ENCODE results near the gene PLCZ1. TPM values are rescaled to one million over a fixed set of nuclear protein-coding genes. Genes with fewer than 3 reads are reported as not detected.

The PLCZ1 gene
- total and polyA plus RNA-seq, 10 of the 15 experiments (the other 5 are each of a cell fraction or from before 2014, with no cell fraction given) = not detected

DNA sequence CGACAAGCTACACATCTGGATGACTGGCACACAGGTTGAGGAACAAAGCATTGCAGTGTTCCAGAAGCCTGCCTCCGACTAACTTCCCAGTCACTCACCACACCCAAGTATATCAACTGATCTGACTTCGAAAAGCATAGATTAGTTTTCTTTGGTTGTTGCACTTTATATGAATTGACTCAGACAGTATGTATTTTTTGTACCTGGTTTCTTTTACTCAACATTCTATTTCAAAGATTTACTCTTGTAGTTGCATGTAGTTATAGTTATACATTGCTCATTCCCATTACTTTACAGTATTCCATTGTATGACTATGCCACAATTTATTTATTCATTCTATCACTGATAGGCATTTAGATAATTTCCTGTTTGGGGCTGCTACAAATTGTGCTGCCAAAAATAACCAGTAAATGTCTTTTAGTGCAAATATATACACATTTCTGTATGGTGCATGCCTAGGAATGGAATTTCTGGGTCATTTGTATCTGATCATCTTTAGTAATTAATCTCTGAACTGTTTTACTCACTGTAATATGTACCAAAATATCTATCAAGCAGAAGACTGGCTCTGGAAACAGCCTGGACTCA, 17.8 kb downstream of the PLCZ1 start:
- Histone ChIP-seq H3K79me2 (ENCODE audit: control insufficient read depth, insufficient read depth, low read length) (no peaks in the 10 kb centered on the region), H3K4me3 (no peak overlapping the region), H3K27me3 (replicated peaks in 1 of 2; ENCODE audit: control insufficient read depth in 2 of 2, insufficient read depth in 2 of 2, low read length in 1 of 2) (no peaks in the 10 kb centered on the region), H3K4me1 (ENCODE audit: control insufficient read depth, insufficient read depth, low read length) (no peaks in the 10 kb centered on the region), H3K36me3 (ENCODE audit: control insufficient read depth in 2 of 2, insufficient read depth in 2 of 2, low read length in 1 of 2) (no peaks in the 10 kb centered on the region), H3K9ac (ENCODE audit: control insufficient read depth, insufficient read depth, low read length) (no peak overlapping the region), H2AFZ (ENCODE audit: control insufficient read depth, low read depth, low read length) (no peak overlapping the region), H3K27ac (ENCODE audit: control insufficient read depth, insufficient read depth) (no peak overlapping the region), H3K4me2 (ENCODE audit: control insufficient read depth, insufficient read depth) (no peak overlapping the region), H3K9me3 (replicated peaks; ENCODE audit: control insufficient read depth, insufficient read depth, low read length) (no peaks in the 10 kb centered on the region), H4K20me1 (ENCODE audit: control insufficient read depth, insufficient read depth) (no peaks in the 10 kb centered on the region)
- FAIRE-seq (no peak), ATAC-seq (no peak), DNase-seq (ENCODE audit: low read depth, low spot score) (no peak)
- TF ChIP-seq MLLT1 (IDR thresholded peaks at IDR 0.05) = no peak
- TF ChIP-seq YBX1 (IDR thresholded peaks at IDR 0.05) = no peak
- ChIA-PET SMC1A (ENCODE audit: uncharacterized antibody, unreplicated experiment) (no interaction called here), CTCF (interaction anchor here (0.6 kb wide), 1 partner anchor 331 kb away, joined by 3 read pairs; no protein-coding TSS in a partner anchor), RAD21 (ENCODE audit: unreplicated experiment) (no interaction called here), POLR2A (no interaction called here)
- no TSS peak for BruUV-seq (replicated peaks)
- intact Hi-C loops (cut with micrococcal nuclease; ENCODE audit: unreplicated experiment) = no loop called here
- in situ Hi-C loops (cut with MboI) = no loop called here
- WGBS (ENCODE audit: insufficient coverage, insufficient replicate concordance, low lambda C conversion rate, missing lambda C conversion rate) = 5% methylated on average over 3 of the region's 3 CpGs

DNA sequence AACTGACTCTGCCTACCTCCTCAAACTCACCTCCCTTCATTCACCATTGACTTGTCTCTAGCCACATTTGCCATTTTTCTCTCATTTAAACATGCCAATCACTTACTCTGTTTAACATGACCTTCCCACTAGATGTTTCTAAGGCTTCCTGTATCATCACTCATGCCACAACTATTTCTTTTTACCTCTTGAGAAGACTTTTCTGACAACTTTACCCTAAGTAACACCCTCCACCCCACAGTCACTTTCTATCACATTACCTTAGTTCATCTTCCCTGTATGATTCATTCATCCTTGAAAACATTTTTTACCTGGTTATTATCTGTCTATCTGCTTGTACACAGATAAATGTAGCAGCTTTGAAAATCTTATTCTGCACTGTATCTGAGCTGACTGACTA, 19.4 kb downstream of the PLCZ1 start:
- no peak overlapping the region for H3K4me2 ChIP-seq (ENCODE audit: control insufficient read depth, insufficient read depth)
- no peak overlapping the region for H3K4me3 ChIP-seq
- ATAC-seq = no peak
- ChIA-PET CTCF (no interaction called here), POLR2A (no interaction called here), RAD21 (ENCODE audit: unreplicated experiment) (no interaction called here), SMC1A (ENCODE audit: uncharacterized antibody, unreplicated experiment) (no interaction called here)
- no peak for DNase-seq (ENCODE audit: low read depth, low spot score)
- H3K4me1 ChIP-seq (ENCODE audit: control insufficient read depth, insufficient read depth, low read length) = no peaks in the 10 kb centered on the region
- in situ Hi-C loops (cut with MboI) = no loop called here
- no peaks in the 10 kb centered on the region for H3K27me3 ChIP-seq (replicated peaks in 1 of 2; ENCODE audit: control insufficient read depth in 2 of 2, insufficient read depth in 2 of 2, low read length in 1 of 2)
- no peak overlapping the region for H3K9ac ChIP-seq (ENCODE audit: control insufficient read depth, insufficient read depth, low read length)
- H3K36me3 ChIP-seq (ENCODE audit: control insufficient read depth in 2 of 2, insufficient read depth in 2 of 2, low read length in 1 of 2) = no peaks in the 10 kb centered on the region
- H3K27ac ChIP-seq (ENCODE audit: control insufficient read depth, insufficient read depth) = no peak overlapping the region
- no peak overlapping the region for H2AFZ ChIP-seq (ENCODE audit: control insufficient read depth, low read depth, low read length)
- no TSS peak for BruUV-seq (replicated peaks)
- no peaks in the 10 kb centered on the region for H4K20me1 ChIP-seq (ENCODE audit: control insufficient read depth, insufficient read depth)
- no peaks in the 10 kb centered on the region for H3K9me3 ChIP-seq (replicated peaks; ENCODE audit: control insufficient read depth, insufficient read depth, low read length)
- no peak for FAIRE-seq
- intact Hi-C loops (cut with micrococcal nuclease; ENCODE audit: unreplicated experiment) = no loop called here
- no peaks in the 10 kb centered on the region for H3K79me2 ChIP-seq (ENCODE audit: control insufficient read depth, insufficient read depth, low read length)
- TF ChIP-seq CTCF (IDR thresholded peaks at IDR 0.05 in 2 of 3, conservative IDR thresholded peaks at IDR 0.05 in 1 of 3; ENCODE audit: control insufficient read depth in 2 of 3, extremely low read depth in 1 of 3, insufficient read depth in 1 of 3, low read depth in 3 of 3, low read length in 3 of 3) = no peak
- TF ChIP-seq ZBED1 (IDR thresholded peaks at IDR 0.05; ENCODE audit: borderline replicate concordance) = no peak
- no peak for TF ChIP-seq JUND (IDR thresholded peaks at IDR 0.05; ENCODE audit: low read depth, low read length)
- TF ChIP-seq, protein P1, sequence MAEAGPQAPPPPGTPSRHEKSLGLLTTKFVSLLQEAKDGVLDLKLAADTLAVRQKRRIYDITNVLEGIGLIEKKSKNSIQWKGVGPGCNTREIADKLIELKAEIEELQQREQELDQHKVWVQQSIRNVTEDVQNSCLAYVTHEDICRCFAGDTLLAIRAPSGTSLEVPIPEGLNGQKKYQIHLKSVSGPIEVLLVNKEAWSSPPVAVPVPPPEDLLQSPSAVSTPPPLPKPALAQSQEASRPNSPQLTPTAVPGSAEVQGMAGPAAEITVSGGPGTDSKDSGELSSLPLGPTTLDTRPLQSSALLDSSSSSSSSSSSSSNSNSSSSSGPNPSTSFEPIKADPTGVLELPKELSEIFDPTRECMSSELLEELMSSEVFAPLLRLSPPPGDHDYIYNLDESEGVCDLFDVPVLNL (IDR thresholded peaks at IDR 0.05; ENCODE audit: low read depth, low read length) = no peak
- TF ChIP-seq NRF1 (conservative IDR thresholded peaks at IDR 0.05; ENCODE audit: low read depth, low read length) = no peak
- TF ChIP-seq HSF1 (IDR thresholded peaks at IDR 0.05; ENCODE audit: low read depth, low read length) = no peak
- no peak for TF ChIP-seq ZZZ3 (IDR thresholded peaks at IDR 0.05; ENCODE audit: control insufficient read depth, insufficient read length, low read depth)
- TF ChIP-seq, protein P2, sequence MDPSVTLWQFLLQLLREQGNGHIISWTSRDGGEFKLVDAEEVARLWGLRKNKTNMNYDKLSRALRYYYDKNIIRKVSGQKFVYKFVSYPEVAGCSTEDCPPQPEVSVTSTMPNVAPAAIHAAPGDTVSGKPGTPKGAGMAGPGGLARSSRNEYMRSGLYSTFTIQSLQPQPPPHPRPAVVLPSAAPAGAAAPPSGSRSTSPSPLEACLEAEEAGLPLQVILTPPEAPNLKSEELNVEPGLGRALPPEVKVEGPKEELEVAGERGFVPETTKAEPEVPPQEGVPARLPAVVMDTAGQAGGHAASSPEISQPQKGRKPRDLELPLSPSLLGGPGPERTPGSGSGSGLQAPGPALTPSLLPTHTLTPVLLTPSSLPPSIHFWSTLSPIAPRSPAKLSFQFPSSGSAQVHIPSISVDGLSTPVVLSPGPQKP (IDR thresholded peaks at IDR 0.05; ENCODE audit: low read depth, low read length) = no peak
